GM21576 (cell line): Measurements from ENCODE around the gene PTGIS.
"Not testable (repeated sequence)": the region's sequence is repeated elsewhere in the genome, so short reads cannot be mapped to it uniquely, and the experiment has no call there.

Experiments used
- ATAC-seq: cut with Tn5 transposase; IDR thresholded peaks from one replicate; pipeline ENCODE4 v1.9.1; 2021; ENCODE audit warnings: mild to moderate bottlenecking, moderate library complexity; ENCODE audit not compliant: unreplicated experiment

Gene PTGIS

DNA sequence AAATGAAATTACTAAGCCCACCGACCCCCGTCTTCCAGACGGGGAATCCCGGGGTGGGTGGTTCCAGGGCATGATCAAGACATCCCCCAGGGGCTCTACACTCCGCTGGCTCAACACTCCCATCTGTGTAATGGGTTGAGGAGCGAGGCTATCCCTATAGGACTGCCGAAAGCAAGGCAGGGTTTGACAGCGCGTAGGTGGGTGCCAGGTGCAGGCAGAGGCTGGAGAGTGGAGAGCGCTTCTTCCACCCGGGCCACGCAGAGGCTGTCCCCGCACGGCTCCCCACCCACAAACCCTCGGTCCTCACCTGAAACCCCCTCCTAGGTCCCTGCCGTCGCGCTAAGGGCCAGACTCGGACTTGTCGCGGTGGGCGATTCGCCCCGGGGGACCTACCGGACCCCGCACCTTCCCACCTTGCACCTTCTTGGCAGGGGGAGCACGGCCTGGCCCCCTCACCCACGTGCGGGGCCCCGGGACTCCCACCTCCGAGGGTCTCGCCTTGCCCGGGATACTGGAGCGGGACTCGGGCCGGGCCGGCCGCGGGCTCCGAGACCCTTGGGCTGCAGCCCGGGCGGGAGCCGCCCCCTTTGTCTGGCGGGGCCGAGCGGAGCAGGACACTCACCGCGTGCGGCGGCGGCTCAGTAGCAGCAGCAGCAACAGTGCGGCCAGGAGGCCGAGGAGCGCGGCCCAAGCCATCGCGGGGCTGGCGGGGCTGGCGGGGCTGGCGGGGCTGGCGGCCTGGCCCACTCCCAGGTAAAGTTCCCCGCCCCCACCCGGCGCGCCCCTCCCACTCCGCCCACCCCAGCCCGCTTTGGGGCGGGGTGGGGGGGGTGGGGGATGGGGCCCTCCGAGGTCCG, at the start of gene PTGIS:
Gene PTGIS (minus strand): TSS at position 717 of the 857 bp plus-strand sequence. CDS start 21 bp downstream, at position 696.
- no peak for ATAC-seq

DNA sequence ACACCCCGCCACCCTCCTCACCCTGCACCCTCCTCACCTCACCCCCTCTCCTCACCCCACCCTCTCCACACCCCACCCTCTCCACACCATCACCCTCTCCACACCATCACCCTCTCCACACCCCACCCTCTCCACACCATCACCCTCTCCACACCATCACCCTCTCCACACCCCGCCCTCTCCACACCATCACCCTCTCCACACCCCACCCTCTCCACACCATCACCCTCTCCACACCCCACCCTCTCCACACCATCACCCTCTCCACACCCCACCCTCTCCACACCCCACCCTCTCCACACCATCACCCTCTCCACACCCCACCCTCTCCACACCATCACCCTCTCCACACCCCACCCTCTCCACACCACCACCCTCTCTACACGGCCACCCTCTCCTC, 49.5 kb upstream of the PTGIS start:
- not testable (repeated sequence) for ATAC-seq

DNA sequence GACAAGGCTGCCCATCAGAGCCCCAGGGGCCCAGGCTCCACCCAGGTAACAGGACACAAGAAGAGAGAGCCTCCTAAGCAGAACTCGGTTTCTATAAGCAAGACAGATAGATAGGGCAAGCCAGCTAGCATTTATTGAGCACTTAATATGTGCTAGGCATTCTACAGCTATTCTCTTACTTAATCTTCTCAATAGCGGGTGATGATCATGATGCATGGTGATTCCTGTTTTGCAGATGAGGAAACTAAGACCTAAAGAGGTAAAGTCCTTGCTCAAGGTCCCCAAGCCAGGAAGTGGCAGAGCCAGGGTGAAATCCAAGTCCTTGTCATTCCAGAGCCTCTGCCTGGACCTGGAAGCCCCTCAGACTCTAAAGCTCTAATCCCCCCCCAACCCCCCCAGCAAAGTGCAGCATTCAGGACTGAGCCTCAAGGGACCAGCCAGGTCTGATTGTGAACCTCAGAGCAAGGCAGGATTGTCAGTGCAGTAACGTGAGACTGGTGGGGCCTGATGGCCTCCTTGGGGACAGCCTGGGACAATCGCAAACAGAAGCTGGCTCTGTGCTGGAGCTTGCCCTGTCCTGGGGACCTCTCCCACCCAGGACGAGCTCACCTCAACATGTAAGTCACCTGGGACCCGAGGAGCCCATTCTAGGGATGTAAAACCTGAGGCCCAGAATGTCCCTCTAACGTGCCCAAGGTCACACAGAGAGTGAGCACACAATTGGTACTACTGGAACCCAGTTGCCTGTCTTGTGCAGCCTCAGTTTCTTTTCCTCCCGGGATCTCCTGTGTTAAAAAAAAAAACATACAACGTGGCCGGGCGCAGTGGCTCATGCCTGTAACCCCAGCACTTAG, 48.4 kb upstream of the PTGIS start:
- ATAC-seq = no peak

DNA sequence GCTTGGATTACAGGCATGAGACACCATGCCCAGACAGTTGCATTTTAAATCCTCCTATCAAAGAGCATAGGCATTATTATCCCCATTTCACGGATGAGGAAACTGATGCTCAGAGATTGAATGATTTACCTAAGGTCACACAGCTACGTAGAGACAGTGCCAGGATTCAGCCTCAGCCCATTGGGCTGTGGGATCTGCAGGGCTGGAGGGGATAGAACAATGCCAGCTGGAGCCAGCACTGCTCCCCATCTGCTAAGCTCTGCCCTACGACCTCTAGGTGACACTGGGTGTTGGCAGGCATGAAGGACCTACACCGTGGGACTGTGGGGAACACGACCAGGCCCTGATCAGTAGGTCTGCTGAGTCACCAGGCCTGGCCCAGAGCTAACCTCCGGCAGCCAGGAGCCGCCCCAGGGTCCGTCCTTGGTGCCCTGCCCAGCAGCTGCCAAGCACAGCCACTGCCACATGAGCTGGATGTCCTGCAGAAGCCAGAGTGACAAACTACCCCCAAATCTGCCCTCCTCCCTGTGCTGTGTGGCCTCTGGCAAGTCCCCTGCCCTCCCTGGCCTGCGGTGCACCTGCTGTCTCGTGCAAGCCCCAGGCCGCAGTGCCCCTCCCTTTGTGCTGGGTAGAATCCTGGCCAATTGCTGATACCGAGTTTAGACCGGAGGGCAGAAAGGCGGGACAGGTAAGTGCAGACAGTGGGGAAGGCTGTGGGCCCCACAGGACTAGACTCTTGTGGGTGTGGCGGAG, 47.6 kb upstream of the PTGIS start:
- no peak for ATAC-seq

DNA sequence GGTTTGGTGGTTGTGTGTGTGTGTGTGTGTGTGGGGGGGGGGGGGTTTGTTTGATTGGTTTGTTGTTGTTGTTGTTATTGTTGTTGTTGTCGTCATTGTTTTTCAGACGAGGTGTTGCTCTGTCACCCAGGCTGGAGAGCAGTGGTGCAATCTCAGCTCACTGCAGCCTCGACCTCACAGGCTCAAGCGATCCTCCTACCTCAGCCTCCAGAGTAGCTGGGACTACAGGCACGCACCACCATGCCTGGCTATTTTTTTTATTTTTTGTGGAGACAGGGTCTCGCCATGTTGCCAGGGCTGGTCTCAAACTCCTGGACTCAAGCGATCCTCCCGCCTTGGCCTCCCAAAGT, 47.1 kb upstream of the PTGIS start:
- ATAC-seq = not testable (repeated sequence)

DNA sequence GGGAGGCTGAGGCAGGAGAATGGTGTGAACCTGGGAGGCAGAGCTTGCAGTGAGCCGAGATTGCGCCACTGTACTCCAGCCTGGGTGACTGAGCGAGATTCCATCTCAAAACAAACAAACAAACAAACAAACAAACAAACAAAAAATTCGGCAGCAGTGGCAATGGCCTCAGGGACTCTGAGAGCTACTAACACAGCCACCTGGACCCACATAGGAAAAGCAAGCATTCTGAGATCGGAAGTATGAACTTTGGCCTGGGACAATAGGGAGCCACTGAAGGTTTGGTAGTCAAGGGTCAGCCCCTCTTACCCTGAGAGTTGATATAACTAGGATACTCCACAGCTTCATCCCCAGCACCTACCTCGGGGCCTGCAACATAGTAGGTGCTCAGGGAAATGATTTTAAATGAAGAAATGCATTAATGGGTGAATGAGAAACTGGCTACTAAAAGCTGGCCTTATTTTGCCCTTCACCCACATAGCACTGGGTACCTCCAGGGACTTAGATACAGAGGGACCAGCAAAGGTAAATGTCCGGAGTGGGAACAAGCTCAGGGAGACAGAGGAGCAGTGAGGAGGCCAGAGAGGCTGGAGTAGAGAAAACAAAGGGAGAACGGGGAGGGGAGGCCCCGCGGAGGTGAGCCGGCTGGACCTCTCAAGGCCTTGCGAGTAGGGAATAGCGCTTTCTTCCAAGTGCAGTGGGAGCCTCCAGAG, 46.6 kb upstream of the PTGIS start:
- ATAC-seq = no peak

DNA sequence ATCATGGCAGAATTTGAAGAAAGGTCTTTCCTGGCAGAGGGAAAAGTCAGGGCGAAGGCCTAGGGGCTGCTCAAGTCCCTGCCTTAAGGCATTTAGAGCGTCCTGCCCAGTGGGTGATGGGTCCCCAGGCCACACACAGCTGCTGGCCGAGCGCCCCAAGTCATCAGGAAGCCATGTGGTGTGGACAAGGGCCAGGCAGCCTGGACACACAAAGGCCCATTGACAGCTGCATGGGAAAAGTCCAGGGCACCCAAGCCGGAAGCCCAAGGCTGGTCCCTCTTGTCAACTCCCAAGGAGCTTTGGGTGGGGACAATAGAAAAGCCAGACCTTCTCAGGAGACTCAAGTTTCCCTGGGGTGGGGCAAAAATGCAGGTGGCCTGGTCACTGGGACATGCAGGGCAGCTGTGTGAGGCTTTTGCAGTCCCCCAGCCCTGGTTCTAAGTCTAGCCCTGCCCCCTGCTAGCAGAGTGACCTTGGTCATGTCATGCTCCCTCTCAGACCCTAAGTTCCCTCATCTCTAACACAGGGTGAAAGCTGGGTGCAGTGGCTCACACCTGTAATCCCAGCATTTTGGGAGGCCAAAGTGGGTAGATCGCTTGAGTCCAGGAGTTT, 44.3 kb upstream of the PTGIS start:
- no peak for ATAC-seq

DNA sequence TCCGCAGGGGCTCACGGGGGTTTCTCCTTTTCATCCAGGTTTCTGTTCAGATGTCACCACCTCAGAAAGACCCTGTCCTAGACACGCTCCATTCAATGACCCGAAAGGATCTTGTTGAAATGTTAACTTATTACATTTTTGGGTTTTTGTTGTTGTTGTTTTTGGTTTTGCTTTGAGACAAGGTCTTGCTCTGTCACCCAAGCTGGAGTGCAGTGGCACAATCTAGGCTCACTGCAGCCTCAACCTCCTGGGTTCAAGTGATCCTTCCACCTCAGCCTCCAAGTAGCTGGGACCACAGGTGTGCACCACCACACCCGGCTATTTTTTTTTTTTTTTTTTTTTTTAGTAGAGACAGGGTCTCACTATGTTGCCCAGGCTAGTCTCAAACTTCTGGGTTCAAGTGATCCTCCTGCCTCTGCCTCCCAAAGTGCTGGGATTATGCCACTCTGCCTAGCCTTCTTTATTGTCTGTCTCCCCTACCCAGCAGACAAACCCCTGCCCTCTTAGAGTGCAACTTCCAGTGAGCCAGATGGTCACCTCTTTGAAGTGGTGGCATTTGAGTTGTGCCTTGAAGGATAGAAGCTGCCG, 43.7 kb upstream of the PTGIS start:
- not testable (repeated sequence) for ATAC-seq

DNA sequence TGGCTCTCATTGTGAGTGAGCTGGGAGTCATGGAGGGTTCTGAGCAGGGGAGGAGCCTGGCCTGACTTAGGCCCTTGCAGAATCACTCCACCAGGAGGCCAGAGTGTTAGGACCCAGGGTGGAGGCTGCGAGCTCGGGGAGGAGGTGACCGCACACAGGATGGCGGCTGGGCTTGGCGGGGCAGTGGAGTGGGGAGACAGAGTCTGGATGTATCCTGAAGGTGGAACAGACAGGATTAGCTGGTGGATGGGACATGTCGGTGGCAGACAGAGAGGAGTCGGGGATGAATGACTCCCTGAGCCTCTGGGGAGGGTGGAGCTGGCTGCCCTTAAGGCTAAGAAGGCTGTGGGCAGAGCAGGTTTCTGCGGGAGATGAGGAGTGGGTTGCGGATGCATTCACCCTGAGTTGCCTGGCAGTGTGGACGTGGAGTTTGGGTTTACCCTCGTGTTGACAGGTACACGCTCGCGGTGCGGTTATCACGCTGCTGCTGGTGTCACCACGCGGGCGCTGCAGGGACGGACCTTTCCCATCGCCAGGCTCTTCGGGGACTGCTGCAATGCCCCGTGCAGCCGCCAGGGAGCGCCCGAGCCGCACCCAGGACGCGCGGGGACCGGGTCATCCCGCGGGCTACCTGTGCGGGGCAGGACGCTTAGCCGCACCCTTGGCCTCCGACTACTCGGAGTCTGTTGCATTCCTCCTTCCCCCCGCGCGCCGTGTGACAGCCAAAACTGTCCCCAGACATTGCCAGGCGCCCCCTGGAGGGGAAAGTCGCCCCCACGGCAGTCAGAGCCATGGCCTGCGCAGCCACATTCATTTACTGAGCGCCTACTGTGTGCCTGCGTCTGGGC, 43.0 kb upstream of the PTGIS start:
- ATAC-seq = peak; percentile 55

DNA sequence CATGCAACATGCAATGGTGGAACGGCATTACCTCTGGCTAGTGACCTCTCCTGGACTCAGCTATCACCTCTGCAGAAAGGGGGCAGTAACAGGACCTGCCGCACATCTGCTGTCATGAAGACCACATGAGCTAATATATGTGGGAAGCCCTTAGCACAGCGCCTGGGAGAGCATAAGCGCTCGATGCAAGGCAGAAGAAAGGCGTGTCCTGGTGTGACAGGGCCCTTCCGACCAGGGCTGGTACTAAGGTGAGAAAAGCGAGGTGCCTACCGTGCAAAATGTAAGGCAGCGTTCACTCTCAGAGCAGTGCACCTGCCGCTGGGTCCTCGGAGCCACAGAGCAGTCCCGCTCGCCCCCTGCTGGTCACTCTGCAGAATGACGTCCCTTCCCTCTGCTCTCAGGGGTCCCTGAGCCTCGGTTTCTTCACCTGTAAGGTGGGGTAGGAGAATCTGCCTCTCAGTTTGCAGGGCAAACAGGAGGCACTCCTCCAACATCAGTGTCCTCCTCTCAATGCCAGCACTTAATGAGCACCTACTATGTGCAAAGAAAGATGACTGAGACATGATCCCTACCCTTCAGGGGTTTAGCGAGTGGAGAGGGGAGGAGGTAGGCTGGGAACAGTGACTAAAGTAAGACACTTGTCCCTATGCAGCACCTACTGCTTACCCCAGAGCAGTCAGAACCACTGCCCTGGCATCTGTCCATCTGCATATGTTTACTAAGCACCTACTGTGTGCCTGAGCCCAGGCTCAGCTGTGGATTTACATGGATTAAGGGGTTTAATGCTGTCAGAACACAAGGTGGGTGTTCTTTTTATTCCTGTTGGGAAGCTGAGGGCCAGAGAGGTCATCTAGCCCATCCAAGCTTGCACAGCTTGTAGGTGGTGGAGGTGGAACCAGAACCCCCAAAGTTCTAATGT, 41.1 kb upstream of the PTGIS start:
- peak; percentile 41 for ATAC-seq

DNA sequence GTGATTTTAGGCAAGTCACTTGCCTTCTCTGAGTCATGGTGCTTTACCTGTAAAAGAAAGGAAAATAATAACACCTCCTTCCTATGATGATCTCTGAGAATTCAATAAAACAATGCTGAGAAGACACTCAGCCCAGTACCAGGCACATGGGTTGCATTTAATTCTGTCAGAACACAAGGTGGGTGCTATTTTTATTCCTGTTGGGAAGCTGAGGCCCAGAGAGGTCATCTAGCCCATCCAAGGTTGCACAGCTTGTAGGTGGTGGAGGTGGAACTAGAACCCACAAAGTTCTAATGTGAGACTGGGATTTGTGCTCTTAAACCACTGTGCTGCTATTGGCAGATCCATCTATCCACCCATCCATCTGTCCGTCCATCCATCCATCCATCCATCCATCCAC, 39.6 kb upstream of the PTGIS start:
- ATAC-seq = no peak

DNA sequence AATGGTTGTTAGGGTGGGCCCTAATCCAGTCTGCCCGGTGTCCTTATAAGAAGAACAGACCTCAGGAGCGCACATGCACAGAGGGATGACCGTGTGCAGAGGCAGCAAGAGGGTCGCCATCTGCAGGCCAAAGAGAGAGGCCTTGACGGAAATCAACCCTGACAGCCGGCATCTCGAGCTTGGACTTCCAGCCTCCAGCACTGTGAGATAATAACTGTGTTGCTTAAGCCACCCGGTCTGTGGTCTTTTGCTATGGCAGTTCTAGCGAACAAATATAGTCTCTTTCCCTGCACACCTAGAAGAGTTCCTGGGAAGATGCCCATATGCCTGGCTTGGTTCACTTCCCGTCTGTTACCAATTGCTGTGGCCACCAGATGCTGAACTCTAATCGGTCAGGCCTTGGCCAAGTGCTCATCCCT, 35.3 kb upstream of the PTGIS start:
- no peak for ATAC-seq

DNA sequence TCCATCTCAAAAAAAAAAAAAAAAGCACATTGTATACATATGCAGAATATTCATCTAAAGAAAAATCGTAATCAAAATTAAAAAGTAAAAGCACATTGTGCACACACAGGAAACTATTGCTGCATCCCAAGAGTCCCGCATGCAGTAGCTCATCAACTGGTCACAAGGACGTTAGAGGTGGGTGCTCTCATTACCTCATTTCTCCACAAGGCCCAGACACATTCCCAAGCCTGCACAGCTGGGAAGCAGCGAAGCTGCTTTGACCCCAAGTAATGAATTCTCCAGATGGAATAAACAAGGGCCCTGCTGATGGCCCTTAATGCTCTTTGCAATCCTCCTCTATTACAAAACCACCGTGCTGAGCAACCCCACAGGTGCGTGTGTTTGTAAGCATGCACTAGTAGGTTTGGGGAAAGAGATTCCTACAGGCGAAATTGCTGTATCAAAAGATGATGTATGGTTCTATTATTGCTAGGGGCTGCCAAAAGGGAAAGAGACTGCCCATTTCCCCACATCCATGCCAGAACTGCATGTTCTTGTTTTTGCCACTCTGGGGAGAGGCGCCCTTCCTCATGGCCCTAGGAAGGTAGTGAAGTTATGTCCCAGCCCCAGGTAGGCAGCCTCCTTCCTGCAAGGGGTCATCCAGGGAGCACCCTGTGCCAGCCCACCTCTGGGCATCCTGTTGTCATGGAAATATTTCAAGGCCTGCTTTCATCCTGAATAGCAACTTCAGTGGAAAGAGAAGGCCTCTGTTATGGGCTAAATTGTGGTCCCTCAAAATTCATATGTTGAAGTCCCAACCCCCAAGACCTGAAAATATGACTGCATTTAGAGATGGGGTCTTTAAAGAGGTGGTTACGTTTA, 34.6 kb upstream of the PTGIS start:
- no peak for ATAC-seq

DNA sequence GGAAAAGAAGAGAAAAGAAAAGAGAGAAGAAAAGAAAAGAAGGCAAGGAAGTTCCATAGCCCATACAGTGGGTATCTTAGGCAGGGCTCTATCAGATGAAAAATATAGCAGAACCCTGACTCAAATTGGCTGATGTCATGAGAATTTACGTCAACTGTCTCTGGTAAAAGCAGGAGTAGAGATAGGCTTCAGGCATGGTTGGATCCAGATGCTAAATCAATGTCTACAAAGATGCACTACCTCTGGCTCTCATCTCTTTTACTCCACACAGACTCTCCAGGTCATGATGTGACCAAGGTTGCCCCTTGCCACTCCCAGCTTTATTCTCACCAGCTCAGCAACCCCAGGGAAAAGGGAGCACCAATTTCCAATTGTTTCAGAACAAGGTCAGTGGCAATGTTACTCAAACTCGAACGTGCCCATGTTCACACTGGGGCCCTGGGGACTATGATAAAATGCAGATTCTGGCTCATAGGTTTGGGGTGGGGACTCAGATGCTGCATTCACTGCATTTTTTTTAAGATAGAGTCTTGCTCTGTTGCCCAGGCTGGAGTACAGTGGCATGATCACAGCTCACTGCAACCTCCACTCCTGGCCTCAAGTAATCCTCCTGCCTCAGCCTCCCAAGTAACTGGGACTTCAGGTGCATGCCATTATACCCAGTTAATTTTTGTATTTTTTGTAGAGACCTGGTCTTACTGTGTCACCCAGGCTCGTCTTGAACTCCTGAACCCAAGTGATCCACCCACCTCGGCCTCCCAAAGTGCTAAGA, 33.4 kb upstream of the PTGIS start:
- no peak for ATAC-seq

DNA sequence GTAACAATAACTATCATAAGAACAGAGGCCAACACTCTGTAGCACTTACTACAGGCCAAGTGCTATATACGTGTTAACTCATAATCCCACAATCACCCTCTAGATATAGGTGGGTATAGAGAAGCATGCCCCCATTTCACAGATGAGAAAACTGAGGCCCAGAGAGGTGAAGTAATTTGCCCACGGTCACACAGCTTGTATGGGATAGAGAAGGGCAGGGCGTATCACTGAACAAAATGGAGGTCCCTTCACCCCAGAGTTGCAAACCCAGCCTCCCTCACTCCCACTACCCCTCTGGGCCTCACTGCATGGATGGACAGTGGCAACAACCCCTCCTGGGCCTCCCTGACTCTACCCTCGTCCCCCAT, 31.8 kb upstream of the PTGIS start:
- ATAC-seq = no peak

DNA sequence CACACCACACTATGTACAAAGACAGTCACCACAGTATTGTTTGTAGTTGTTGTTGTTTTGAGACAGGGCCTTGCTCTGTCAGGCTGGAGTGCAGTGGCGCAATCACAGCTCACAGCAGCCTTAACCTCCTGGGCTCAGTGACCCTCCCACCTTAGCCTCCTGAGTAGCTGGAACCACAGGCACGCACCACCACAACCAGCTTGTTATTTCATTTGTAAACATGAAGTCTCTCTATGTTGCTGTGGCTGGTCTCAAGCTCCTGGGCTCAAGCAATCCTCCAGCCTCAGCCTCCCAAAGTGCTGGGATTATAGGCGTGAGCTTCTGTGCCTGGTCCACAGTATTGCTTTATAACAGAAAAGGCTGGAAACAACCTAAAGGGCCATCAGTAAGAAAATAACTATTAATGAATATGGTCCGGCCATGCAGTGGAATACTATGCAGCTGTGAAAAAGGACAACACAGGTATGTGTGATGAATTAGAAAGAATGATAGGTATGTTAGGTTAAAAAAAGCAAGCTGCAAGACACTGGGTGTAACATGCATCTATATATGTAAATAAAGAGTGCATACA, 30.0 kb upstream of the PTGIS start:
- no peak for ATAC-seq
